ENCODE measurements around the gene SSBP3.

DNA sequence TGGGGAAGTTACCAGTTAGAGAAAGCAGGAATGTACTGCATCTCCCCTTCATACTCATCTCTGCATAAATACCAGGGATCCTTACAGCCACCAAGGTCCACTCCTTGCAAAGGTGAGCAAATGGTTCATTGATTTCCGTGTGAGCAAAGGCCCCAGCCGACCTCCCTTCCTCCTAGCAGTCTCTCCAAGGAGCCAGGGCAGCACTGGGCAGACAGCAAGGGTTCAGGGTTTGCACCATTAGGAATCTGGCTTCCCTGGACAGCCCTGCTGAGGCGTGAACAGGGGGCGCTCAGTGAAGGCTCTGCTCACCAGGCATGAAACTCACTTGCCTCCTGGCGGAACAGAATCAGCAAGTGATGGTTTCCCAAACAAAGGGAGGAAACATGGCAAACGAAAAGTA lies 140.5 kb downstream of the SSBP3 start:
- TF ChIP-seq POLR2AphosphoS5 (IDR thresholded peaks at IDR 0.05; ENCODE audit: low read depth), result no peak
- TF ChIP-seq, protein P1, sequence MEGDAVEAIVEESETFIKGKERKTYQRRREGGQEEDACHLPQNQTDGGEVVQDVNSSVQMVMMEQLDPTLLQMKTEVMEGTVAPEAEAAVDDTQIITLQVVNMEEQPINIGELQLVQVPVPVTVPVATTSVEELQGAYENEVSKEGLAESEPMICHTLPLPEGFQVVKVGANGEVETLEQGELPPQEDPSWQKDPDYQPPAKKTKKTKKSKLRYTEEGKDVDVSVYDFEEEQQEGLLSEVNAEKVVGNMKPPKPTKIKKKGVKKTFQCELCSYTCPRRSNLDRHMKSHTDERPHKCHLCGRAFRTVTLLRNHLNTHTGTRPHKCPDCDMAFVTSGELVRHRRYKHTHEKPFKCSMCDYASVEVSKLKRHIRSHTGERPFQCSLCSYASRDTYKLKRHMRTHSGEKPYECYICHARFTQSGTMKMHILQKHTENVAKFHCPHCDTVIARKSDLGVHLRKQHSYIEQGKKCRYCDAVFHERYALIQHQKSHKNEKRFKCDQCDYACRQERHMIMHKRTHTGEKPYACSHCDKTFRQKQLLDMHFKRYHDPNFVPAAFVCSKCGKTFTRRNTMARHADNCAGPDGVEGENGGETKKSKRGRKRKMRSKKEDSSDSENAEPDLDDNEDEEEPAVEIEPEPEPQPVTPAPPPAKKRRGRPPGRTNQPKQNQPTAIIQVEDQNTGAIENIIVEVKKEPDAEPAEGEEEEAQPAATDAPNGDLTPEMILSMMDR (IDR thresholded peaks at IDR 0.05; ENCODE audit: insufficient read depth, low read length), result no peak
- TF ChIP-seq, protein P2, sequence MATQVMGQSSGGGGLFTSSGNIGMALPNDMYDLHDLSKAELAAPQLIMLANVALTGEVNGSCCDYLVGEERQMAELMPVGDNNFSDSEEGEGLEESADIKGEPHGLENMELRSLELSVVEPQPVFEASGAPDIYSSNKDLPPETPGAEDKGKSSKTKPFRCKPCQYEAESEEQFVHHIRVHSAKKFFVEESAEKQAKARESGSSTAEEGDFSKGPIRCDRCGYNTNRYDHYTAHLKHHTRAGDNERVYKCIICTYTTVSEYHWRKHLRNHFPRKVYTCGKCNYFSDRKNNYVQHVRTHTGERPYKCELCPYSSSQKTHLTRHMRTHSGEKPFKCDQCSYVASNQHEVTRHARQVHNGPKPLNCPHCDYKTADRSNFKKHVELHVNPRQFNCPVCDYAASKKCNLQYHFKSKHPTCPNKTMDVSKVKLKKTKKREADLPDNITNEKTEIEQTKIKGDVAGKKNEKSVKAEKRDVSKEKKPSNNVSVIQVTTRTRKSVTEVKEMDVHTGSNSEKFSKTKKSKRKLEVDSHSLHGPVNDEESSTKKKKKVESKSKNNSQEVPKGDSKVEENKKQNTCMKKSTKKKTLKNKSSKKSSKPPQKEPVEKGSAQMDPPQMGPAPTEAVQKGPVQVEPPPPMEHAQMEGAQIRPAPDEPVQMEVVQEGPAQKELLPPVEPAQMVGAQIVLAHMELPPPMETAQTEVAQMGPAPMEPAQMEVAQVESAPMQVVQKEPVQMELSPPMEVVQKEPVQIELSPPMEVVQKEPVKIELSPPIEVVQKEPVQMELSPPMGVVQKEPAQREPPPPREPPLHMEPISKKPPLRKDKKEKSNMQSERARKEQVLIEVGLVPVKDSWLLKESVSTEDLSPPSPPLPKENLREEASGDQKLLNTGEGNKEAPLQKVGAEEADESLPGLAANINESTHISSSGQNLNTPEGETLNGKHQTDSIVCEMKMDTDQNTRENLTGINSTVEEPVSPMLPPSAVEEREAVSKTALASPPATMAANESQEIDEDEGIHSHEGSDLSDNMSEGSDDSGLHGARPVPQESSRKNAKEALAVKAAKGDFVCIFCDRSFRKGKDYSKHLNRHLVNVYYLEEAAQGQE (IDR thresholded peaks at IDR 0.05; ENCODE audit: insufficient replicate concordance, low read depth), result no peak
- TF ChIP-seq GABPA (IDR thresholded peaks at IDR 0.05; ENCODE audit: low read depth), result no peak

Data from HL-60 (cell line).